ENCODE data around the gene PRDM15.

PRDM15 gene

GRCh38 chr21:41868062-41868710, 11.0 kb downstream of the PRDM15 start:
- no peaks in the 10 kb centered on the region for H3K27me3 ChIP-seq (ENCODE audit: insufficient read depth, low read depth, severe bottlenecking)
- no peak for TF ChIP-seq CTCF (IDR thresholded peaks at IDR 0.05; ENCODE audit: low read depth, low read length)
- H3K4me3 ChIP-seq (ENCODE audit: low read depth, low read length): no peak overlapping the region
- DNase-seq: no peak
- H3K36me3 ChIP-seq: no peaks in the 10 kb centered on the region
- H3K27ac ChIP-seq: no peak overlapping the region
- no peaks in the 10 kb centered on the region for H3K9me3 ChIP-seq (ENCODE audit: severe bottlenecking)

GRCh38 chr21:41867313-41867712, 11.8 kb downstream of the PRDM15 start:
- Histone ChIP-seq H3K9me3 (ENCODE audit: severe bottlenecking) (no peaks in the 10 kb centered on the region), H3K4me3 (ENCODE audit: low read depth, low read length) (no peak overlapping the region), H3K27ac (no peak overlapping the region), H3K27me3 (ENCODE audit: insufficient read depth, low read depth, severe bottlenecking) (no peaks in the 10 kb centered on the region), H3K36me3 (no peaks in the 10 kb centered on the region)
- no peak for TF ChIP-seq CTCF (IDR thresholded peaks at IDR 0.05; ENCODE audit: low read depth, low read length)
- no peak for DNase-seq

- Histone ChIP-seq H3K4me3 (ENCODE audit: low read depth, low read length) (no peak overlapping the region), H3K27me3 (ENCODE audit: insufficient read depth, low read depth, severe bottlenecking) (no peaks in the 10 kb centered on the region), H3K36me3 (no peaks in the 10 kb centered on the region), H3K9me3 (ENCODE audit: severe bottlenecking) (no peaks in the 10 kb centered on the region), H3K27ac (no peak overlapping the region)
- DNase-seq: no peak
- no peak for TF ChIP-seq CTCF (IDR thresholded peaks at IDR 0.05; ENCODE audit: low read depth, low read length)
Observed at GRCh38 chr21:41866274-41866809, 12.8 kb downstream of the PRDM15 start.

GRCh38 chr21:41865002-41865777, 14.0 kb downstream of the PRDM15 start:
- DNase-seq: no peak
- TF ChIP-seq CTCF (IDR thresholded peaks at IDR 0.05; ENCODE audit: low read depth, low read length): no peak
- no peak overlapping the region for H3K4me3 ChIP-seq (ENCODE audit: low read depth, low read length)
- H3K9me3 ChIP-seq (ENCODE audit: severe bottlenecking): no peaks in the 10 kb centered on the region
- no peaks in the 10 kb centered on the region for H3K36me3 ChIP-seq
- no peaks in the 10 kb centered on the region for H3K27me3 ChIP-seq (ENCODE audit: insufficient read depth, low read depth, severe bottlenecking)
- H3K27ac ChIP-seq: no peak overlapping the region

- no peak for TF ChIP-seq CTCF (IDR thresholded peaks at IDR 0.05; ENCODE audit: low read depth, low read length)
- H3K27me3 ChIP-seq (ENCODE audit: insufficient read depth, low read depth, severe bottlenecking): no peaks in the 10 kb centered on the region
- no peak overlapping the region for H3K27ac ChIP-seq
- H3K4me3 ChIP-seq (ENCODE audit: low read depth, low read length): no peak overlapping the region
- peaks cover 5% of the 10 kb centered on the region for H3K36me3 ChIP-seq
- no peak for DNase-seq
- no peaks in the 10 kb centered on the region for H3K9me3 ChIP-seq (ENCODE audit: severe bottlenecking)
Observed at GRCh38 chr21:41864311-41865001, 14.7 kb downstream of the PRDM15 start.
